Measurements from ENCODE around the gene CYBC1.

Gene CYBC1

DNA sequence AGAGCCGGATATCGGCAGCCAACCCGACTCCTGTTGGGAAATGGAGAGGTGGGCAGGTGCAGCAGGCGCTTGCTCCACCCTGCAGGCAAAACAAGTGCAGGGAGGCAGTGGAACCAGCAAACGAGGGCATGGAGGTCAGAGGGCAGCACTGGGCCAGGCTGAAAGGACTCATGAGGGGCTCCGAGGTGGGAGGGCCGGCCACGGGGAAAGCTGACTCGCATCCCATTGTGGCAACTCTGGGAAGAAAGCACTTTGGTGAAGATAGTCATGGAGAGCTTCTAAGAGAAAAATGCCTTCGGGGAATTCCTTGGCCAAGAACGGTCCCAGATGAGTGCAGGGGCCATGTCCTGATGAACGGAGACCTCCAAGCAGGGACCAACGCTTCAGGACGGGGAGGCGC, 4.4 kb downstream of the CYBC1 start:
- no peak for DNase-seq

DNA sequence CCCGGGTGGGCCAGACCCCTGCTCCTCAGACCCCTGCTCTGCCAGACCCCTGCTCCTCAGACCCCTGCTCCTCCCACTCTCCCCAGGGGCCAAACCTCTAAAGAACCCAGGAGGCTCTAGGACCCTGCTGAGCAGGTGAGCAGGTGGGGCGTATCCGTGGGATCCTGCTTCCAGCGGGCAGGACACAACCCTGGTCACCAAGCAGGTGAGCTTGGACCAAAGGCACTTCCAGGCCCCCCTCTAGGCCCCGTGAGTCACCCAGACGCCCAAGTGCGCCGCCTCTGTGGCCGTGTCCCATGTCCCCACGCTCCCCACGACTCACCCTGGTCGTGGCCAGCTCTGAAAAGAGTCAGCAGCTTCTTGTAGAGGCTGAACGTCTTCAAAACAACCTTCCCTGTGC, 5.0 kb downstream of the CYBC1 start:
- no peak for DNase-seq

DNA sequence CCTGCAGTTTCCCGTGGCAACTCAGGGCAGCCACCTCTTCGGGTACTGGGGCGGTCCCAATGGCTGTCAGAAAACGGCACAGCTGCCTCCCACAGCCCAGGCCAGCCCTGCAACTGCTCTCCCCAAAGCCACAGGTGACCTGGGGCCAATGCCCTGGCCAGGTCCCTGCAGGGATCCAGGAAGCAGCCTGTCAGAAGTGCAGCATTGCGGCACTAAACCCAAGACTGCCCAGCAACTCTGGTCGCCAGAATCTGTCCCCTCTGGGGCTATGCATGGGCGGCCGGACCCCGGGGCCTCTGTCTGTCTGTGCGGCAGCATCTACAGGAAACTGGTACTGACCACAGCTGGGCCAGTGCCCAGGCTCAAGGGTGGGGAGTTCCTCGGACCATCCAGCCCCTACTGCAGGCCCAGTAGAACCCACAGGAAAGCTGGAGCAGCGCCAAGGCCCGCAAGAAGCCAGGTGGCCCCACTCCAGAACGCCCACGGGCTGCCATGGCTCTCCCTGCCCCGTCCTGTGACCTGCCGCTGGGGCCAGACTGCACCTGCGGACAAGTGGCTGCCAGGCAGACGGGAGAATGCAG, 5.5 kb downstream of the CYBC1 start:
- DNase-seq = no peak

DNA sequence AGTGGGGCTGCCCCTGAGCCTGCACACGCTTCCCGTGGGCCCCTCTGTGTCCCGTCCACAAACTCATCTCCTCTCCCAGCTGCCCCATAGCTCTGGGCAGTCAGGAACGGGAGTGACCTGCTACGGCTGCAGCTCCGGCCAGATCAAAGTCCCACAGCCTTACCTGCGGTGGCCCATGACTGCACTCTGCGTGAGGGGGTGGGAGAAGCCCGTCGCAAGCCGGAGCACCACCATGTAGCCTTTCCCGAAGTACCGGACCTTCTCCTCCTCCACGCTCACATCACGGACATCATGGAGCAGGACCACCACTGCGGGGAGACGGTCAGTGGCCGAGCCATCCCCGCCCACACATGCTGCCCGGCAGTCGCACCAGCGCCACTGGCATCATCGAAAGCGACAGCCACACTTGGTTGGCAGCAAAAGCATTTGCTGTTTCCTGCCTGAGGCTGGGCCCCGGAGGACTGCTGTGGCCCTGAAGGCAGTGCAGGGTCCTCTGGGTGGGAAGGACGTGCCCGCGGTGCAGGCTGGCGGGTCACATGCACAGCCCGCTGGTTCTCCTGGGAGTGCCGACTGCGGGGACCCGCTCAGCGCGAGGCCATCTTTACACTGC, 6.2 kb downstream of the CYBC1 start:
- DNase-seq = no peak

DNA sequence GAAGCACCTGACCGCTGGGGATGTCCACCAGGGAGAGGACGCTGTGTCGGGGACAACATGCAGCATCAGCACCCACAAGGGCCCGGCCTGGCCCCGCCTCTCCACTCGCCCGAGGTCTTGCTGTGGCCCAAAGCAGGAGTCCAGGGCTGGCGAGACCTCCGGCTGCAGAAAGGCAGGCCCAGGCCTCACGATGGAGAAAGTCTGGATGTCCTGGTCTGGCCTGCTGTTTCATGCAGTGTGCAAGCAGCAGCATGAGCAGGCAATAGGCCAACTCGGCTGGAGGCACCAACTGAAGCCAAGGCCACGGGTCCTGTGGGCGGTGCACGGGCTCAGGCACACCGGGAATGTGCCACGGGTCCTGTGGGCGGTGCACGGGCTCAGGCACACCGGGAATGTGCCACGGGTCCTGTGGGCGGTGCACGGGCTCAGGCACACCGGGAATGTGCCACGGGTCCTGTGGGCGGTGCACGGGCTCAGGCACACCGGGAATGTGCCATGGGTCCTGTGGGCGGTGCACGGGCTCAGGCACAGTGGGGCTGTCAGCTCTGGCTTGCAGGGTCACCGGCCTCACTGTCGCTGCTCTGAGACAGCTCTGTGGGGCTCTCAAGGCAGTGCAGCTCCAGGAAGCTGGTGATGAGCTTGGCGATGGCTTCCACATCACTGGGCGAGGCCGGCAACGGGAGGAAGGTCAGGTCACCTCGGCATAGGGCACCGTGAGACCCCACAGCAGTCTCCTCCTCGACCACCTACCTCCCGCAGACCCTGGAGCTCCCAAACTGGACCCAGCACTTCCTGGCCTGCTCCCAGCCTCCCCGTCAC, 6.9 kb downstream of the CYBC1 start:
- no peak for DNase-seq

DNA sequence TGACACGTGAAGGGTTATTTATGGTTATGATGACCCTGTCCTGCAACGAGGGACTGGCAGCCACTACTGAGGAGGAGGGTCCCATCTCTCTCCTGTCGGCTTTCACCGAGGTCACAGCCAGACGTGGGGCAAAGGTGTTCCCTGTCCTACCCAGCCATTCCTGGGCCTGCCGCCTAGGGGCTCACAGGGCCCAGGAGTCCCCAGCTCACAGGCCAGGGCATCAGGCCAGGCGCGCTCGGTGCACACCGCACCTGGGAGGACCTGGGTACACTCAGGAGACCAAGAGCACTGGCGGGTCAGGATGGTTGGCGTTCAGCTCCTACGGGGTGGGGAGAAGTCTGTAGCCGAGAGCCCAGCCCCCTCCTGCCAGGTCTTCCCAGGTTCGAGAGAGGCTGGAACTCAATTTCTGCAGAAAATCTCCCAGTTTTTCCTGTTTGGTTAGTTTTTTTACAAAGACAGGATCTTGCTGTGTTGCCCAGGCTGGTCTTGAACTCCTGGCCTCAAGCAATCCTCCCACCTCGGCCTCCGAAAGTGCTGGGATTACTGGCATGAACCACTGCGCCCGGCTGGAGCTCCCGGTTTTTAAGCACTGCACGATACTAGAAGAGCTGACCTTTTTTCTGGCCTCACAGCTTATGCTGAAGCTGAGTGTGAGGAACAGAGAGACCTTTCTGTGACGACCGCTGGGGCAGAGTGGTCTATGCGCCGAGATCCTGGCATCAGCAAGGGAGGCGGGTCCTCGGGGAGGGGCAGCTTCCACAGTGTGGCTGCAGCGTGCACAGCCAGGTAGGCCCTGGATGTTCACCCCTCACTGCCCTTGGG, 7.7 kb downstream of the CYBC1 start:
- DNase-seq = no peak

DNA sequence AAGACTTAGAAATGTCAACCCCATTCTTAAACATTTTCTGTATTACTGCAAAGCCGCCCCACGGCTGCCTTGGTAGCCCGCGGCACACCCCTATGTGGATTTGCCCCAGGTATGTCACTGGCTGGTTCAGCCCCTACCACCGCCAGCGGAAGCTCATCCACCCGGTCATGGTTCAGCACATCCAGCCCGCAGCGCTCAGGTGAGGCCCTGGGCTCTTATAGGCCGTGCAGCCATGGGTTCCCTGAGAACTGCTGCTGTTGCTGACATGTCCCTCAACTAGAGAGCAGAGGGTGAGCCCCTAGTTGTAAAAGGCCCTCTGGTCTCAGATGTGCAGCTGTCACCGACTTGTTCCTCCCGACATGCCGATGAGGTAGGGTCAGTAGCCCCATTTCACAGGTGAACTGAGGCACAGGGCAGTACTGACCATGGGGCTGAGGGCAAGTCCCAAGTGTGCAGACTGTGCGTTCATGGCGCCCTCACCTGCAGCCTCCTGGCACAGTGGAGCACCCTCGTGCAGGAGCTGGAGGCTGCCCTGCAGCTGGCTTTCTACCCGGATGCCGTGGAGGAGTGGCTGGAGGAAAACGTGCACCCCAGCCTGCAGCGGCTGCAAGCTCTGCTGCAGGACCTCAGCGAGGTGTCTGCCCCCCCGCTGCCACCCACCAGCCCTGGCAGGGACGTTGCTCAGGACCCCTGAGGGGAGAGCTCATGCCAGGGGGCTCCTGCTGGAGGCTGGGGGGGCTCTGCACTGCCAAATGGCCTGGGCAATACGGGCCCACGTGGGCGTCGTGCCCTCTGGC, 8.7 kb downstream of the CYBC1 start:
- no peak for DNase-seq

DNA sequence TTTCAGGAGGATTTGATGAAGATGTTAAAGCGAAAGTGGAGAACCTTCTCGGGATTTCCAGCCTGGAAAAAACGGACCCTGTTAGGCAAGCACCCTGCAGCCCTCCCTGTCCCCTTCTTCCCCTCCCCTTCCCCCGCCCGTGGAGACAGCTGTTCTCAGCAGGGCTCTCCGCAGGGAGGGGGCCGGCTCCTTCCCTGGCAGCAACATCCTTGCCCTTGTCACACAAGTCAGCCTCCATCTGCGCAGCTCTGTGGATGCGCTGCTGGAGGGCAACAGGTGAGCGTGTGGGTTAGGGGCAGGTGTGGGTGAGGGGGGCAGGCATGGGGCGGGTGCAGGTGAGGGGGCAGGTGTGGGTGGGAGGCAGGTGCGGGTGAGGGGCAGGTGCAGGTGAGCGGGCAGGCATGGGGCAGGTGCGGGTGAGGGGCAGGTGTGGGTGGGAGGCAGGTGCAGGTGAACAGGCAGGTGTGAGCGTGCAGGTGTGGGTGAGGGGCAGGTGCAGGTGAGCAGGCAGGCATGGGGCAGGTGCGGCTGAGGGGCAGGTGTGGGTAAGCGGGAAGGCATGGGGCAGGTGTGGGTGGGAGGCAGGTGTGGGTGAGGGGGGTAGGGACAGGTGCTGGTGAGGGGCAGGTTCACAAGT, 9.4 kb downstream of the CYBC1 start:
- DNase-seq = no peak

DNA sequence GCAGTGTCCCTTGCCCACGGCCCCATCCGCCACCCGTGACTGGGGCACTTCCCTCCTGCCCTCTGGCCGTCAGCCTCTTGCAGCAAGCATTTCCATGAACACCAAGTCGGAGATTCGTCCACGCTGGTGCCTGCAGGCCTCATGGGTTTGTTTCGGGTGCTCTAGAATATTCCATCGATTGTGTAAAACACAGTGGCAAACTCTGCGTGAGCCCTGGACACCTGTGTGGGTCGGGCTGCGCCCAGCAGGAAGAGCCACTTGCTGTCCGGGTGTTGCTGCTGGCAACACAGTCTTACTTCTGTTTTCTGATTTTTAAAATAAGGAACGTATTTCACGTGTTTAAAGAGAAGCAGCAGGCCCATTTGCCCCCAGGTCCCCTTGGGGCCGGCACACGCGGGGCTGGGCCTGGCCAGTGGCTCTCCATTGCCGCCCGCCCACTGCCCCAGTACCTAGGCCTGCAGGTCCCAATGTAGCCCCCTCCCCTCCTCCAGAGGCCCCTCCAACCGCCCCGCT, 10.0 kb downstream of the CYBC1 start:
- no peak for DNase-seq

DNA sequence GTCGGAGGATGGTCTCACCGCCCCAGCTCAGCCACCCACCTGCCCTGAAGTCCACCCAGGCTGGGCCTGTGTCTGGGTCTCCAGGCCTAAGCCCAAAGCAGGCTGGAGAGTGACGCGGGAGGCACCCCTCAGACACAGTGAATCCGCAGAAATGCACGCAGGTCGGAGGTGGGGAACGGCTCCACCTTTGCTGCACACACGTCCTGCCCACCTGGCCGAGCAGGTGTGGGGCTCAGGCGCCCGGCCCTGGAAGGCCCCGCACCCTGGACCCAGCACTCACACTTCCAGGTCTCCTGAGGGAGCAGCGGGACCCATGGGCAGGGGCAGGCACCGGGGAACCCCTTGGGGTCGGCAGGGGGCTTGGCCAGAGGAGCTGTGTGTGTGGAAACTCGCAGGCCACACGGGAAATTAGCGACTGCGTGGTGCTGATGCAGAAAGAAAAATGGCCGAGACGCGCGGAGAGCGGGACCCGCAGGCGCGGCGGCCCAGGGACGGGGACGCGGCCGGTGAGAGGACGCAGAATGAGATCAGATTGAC, 10.7 kb downstream of the CYBC1 start:
- no peak for DNase-seq

DNA sequence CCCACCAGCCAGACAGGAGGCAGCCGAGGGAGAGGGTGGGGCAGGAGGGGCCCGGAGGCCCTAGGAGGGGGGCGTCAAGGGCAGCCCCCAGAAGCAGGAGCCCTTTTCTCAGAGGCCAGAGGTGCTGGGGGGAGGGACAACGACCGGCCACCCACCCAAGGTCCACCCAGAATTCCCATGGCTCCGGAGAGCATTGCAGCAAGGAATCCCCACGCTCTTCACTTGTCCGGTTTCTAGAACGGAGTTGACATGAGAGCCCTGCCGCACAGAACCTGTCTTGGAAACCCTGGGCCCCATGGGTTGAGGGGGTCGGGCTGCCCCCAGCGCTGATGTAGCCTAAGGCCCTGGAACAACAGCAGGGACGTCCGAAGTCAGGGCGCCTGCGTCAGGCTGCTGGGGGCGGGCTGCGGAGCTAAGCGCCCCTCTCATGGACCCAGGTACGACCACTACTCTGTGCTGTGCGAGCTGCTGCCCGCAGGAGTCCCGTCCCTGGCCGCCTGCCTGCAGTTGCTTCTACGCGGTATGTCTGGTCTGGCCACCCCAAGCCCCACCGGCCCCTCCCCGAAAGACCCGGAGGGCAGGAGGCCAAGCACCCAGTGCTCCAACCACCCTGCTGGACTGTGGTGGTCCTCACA, 11.2 kb downstream of the CYBC1 start:
- no peak for DNase-seq

DNA sequence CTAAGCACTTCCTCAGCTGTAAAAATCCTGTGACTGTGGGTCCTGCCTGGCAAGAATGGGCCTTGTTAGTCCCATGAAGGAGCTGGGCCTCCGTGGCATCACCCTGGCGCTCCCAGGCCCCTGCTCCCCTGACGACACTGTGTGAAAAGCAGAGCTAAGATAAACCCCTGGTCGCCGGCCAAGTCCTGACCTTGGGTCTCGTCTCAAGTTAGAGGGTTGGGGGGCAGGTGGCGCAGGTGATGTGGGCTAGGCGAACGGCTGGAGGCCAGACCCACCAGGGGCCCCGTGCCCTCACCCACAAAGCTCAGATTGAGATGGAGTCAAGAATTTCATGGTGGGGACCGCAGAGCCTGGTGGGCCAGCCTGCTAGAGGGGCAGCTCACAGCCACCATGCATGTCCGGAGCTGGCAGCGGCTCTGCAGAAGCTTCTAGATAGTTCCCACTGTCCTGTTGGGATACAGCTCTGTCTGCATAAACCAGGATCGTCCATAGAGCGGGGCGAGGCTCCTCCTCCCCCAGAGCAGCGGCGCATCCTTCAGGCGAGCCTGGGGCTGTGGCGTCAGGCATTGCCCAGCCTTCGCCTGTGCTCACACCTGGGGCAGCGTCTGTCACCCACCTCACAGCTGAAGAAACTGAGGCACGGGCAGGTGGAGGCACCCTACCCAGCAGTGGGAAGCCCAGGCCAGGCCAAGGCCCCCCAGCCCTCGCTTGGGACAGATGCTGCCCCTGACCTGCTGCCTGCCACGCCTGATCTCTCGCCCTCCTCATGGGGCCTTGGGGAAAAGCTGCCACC, 12.0 kb downstream of the CYBC1 start:
- no peak for DNase-seq

DNA sequence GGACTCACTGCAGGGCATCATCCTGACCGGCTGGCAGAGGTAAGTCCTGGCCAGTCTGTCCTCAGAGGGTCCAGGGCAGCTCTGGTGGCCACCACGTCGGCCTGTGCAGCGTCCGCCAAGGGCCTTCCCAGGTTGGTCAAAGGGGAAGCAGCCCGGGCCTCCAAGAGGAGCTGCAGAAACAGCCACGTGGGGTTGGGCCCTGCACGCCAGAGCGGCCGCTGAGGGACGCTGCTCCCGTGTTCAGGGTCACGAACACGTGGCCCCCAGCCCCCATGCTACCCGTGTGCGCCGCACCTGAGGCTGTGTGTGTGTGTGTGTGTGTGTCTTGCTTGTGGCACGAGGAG, 13.3 kb downstream of the CYBC1 start:
- DNase-seq = no peak

DNA sequence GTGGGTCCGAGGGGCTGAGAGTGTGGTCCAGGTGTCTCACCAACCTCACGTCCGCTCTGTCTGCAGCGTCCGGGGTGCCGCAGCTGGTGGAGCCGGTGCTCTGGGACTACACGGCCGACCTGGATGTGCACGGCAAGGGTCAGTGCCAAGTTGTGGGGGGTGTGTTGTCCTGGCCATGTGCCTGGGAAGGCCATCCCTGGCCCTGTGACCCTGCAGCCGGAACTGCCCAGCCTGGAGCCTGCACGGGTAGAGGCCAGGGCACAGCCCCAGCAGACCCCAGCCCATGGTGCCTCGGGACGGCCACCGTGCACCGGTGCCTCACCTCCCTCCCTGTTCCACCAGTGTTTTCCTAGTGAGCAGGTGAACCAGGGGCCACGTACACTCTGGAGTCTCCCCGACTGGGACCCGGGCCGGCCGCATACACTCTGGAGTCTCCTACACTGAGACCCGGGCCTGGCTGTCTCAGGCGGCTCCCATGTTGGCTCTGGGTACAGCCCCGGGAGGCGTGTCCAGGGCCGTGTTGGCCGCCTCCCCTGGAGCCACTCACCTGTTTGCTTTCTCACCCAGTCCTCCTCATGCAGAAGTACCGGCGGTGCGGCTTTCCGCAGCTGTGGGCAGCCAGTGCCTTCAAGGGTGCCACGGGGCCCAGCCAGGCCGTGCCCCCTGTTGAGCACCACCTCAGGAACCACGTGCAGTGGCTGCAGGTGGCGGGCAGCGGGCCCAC, 13.8 kb downstream of the CYBC1 start:
- DNase-seq = no peak

DNA sequence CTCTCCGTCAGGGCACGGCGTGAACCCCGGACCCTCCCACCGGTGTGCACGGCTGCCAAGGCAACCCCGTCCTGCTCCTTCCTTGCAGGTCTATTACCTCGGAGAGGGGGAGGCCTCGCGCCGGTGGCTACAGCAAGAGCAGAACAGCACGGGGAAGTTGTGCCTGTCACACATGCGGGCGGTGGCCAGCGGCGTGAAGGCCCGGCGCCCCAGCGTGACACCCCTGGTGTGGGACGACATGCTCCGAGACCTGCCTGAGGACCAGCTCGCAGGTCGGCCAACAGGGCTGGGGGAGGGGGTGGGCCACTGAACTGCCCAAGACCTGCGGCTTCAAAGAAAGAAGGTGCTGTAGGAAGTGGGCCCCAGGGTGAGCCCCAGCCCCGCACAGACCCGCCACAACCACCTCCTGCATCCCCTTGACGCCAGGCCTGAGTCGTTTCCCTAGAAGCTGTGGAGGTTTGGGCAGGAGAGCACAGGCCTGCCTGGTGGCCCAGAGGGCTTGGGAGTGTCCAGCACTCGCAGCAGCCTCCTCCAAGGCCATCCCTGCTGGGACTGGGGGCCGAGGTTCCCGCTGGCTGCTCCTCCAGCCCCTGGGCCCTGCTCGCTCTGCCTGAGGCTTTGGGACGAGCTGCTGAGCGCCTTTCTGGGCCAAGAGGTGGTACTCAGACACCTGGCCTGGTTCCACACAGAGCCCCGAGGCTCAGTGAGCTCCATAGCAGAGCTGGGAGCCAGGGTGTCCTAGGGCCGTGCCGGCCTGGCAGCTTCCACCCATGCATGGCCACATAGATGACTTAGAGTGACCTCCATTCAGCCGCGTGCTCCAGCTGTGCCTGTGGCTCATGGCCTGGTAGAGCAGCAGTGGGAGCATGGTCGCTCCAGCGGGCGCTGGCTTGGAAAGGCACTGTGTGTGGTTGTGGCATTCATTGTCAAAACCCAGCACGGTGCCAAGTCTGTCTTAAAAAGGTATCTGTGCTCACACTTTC, 14.7 kb downstream of the CYBC1 start:
- no peak for DNase-seq

DNA sequence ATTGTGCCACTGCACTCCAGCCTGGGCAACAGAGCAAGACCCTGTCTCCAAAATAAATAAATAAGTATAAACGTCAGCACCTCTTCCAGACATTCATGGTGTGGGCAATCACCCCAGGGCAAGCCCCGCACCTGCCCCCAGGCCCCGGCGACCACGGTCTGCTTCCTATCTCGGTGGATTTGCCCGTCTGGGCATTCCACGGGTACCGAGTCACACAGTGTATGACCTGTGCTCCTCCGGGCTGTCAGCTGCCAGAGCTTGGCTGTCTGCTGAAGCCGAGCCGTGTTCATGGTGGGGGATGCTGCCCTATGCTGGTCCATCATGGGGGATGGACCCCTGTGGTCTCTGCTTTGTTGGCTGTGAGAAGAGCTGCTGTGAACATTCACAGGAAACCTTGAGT, 15.4 kb downstream of the CYBC1 start:
- DNase-seq = no peak

DNA sequence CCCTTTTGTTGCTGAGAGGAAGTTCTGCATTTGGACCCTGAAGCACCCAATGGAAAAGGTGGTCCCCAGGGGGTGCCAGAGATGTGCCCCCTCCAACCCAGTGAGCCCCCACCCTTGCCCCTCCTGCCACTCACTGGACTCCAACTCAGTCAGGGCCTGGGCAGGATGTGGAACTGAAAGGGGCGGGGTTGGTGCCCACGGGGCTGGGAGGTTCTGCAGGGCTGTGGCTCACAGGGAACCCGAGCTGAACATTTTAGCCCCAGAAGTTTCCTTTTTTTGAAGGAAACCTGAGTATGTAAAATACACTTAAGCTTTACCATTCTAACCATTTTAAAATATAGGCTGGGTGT, 16.4 kb downstream of the CYBC1 start:
- DNase-seq = no peak

DNA sequence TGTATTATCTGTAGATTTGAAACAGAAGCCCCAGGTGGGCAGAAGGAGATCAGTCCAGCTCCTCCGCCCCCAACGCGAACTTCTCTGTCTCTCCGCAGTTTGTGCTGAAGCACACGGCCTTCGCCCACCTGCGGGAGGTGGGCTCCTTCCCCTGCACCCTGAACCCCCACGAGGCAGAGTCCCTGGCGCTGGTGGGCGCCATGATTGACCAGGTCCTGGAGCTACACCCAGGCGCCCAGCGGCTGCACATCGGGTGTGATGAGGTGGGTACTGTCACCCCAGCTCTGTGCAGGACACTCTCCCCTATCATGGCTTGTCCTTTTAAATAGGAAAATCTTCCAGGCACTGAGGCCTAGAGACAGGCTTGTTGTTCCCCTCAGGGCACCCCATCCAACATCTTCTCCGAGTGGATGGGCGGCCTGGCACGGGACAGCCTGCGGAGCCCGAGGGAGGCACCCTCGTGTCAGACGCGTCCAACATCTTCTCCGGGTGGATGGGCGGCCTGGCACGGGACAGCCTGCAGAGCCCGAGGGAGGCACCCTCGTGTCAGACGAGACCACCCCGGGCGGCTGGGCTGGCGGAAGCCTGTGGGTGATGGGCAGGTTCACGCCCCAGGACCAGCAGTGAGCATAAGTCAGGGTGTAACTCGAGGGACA, 16.9 kb downstream of the CYBC1 start:
- no peak for DNase-seq

Data from fibroblast of upper back skin (primary cell).